Effector memory CD4-positive, alpha-beta T cell (primary cell): ENCODE data around the gene PRR16.

Experiments used
- DNase-seq, 3 donors: peaks; one replicate each; pipeline ENCODE4 v3.0.0-alpha.2; 2020
- H3K27ac ChIP-seq: 2 replicates; pipeline ENCODE4 v1.7.0; 2013; ENCODE audit warnings: mild to moderate bottlenecking, low read length, moderate library complexity; ENCODE audit not compliant: insufficient read depth, poor library complexity, severe bottlenecking
- H3K27me3 ChIP-seq: replicated peaks from 2 replicates; pipeline ENCODE4 v1.7.0; 2013; ENCODE audit warnings: mild to moderate bottlenecking, low read length; ENCODE audit not compliant: insufficient read depth, control insufficient read depth, poor library complexity, severe bottlenecking
- H3K36me3 ChIP-seq: 2 replicates; pipeline ENCODE4 v1.7.0; 2013; ENCODE audit warnings: mild to moderate bottlenecking, low read length, moderate library complexity; ENCODE audit not compliant: control insufficient read depth, insufficient read depth
- H3K4me1 ChIP-seq: 2 replicates; pipeline ENCODE4 v1.7.0; 2013; ENCODE audit warnings: low read length, mild to moderate bottlenecking; ENCODE audit not compliant: control insufficient read depth, insufficient read depth, poor library complexity, severe bottlenecking
- H3K4me3 ChIP-seq: 2 replicates; pipeline ENCODE4 v1.7.0; 2013; ENCODE audit warnings: low read length, low read depth, mild to moderate bottlenecking; ENCODE audit not compliant: insufficient read depth, poor library complexity, severe bottlenecking
- H3K9me3 ChIP-seq: 2 replicates; pipeline ENCODE4 v1.7.0; 2013; ENCODE audit warnings: mild to moderate bottlenecking, low read length, moderate library complexity; ENCODE audit not compliant: control insufficient read depth

Gene PRR16

GRCh38 chr5:120624021-120624563, 160.0 kb downstream of the PRR16 start:
- no peak for DNase-seq

GRCh38 chr5:120628156-120628555, 164.1 kb downstream of the PRR16 start:
- Histone ChIP-seq H3K27ac (no peak overlapping the region), H3K4me3 (no peak overlapping the region), H3K9me3 (no peaks in the 10 kb centered on the region), H3K36me3 (no peaks in the 10 kb centered on the region), H3K4me1 (no peaks in the 10 kb centered on the region), H3K27me3 (no peaks in the 10 kb centered on the region)
- no peak for DNase-seq

More at GRCh38 chr5:120624021-120624563, 160.0 kb downstream of the PRR16 start:
- Histone ChIP-seq H3K4me3 (no peak overlapping the region), H3K4me1 (no peaks in the 10 kb centered on the region), H3K36me3 (no peaks in the 10 kb centered on the region), H3K9me3 (no peaks in the 10 kb centered on the region), H3K27me3 (no peaks in the 10 kb centered on the region), H3K27ac (no peak overlapping the region)

GRCh38 chr5:120630550-120630949, 166.4 kb downstream of the PRR16 start:
- Histone ChIP-seq H3K36me3 (no peaks in the 10 kb centered on the region), H3K9me3 (no peaks in the 10 kb centered on the region), H3K27ac (no peak overlapping the region), H3K4me1 (no peaks in the 10 kb centered on the region), H3K4me3 (no peak overlapping the region), H3K27me3 (no peaks in the 10 kb centered on the region)
- DNase-seq, result no peak

- Histone ChIP-seq H3K9me3 (no peaks in the 10 kb centered on the region), H3K4me1 (no peaks in the 10 kb centered on the region), H3K36me3 (no peaks in the 10 kb centered on the region), H3K4me3 (no peak overlapping the region), H3K27ac (no peak overlapping the region), H3K27me3 (no peaks in the 10 kb centered on the region)
- DNase-seq, result no peak
Observed at GRCh38 chr5:120631611-120632010, 167.5 kb downstream of the PRR16 start.

GRCh38 chr5:120632430-120632829, 168.3 kb downstream of the PRR16 start:
- Histone ChIP-seq H3K27ac (no peak overlapping the region), H3K4me1 (no peaks in the 10 kb centered on the region), H3K36me3 (no peaks in the 10 kb centered on the region), H3K4me3 (no peak overlapping the region), H3K27me3 (no peaks in the 10 kb centered on the region), H3K9me3 (no peaks in the 10 kb centered on the region)
- DNase-seq, result no peak

GRCh38 chr5:120638449-120638848, 174.3 kb downstream of the PRR16 start:
- DNase-seq, result no peak
- Histone ChIP-seq H3K27me3 (no peaks in the 10 kb centered on the region), H3K36me3 (no peaks in the 10 kb centered on the region), H3K4me1 (no peaks in the 10 kb centered on the region), H3K27ac (no peak overlapping the region), H3K4me3 (no peak overlapping the region), H3K9me3 (no peaks in the 10 kb centered on the region)

GRCh38 chr5:120640778-120641177, 176.7 kb downstream of the PRR16 start:
- no peaks in the 10 kb centered on the region for H3K27me3 ChIP-seq
- no peak for DNase-seq
- H3K9me3 ChIP-seq, result no peaks in the 10 kb centered on the region
- H3K36me3 ChIP-seq, result no peaks in the 10 kb centered on the region
- H3K27ac ChIP-seq, result no peak overlapping the region
- H3K4me1 ChIP-seq, result no peaks in the 10 kb centered on the region
- H3K4me3 ChIP-seq, result no peak overlapping the region

- Histone ChIP-seq H3K36me3 (no peaks in the 10 kb centered on the region), H3K4me1 (no peaks in the 10 kb centered on the region), H3K27ac (no peak overlapping the region), H3K4me3 (no peak overlapping the region), H3K27me3 (no peaks in the 10 kb centered on the region), H3K9me3 (no peaks in the 10 kb centered on the region)
- no peak for DNase-seq
Observed at GRCh38 chr5:120644516-120644915, 180.4 kb downstream of the PRR16 start.

- Histone ChIP-seq H3K27me3 (no peaks in the 10 kb centered on the region), H3K4me3 (no peak overlapping the region), H3K9me3 (no peaks in the 10 kb centered on the region), H3K27ac (no peak overlapping the region), H3K4me1 (no peaks in the 10 kb centered on the region), H3K36me3 (no peaks in the 10 kb centered on the region)
- DNase-seq, result no peak
Observed at GRCh38 chr5:120655828-120656435, 191.8 kb downstream of the PRR16 start.

GRCh38 chr5:120657104-120657503, 193.0 kb downstream of the PRR16 start:
- H3K36me3 ChIP-seq, result no peaks in the 10 kb centered on the region
- H3K9me3 ChIP-seq, result no peaks in the 10 kb centered on the region
- no peak overlapping the region for H3K27ac ChIP-seq
- no peaks in the 10 kb centered on the region for H3K4me1 ChIP-seq
- no peak for DNase-seq
- H3K27me3 ChIP-seq, result no peaks in the 10 kb centered on the region
- H3K4me3 ChIP-seq, result no peak overlapping the region
